ENCODE results near the gene MED12L.

Gene MED12L

GRCh38 chr3:151432616-151433372, 347.3 kb downstream of the MED12L start:
- no peak overlapping the region for H3K4me3 ChIP-seq (ENCODE audit: low read depth, low read length)
- TF ChIP-seq CTCF (conservative IDR thresholded peaks at IDR 0.05; ENCODE audit: low read depth, low read length) = no peak
- DNase-seq (ENCODE audit: low read depth) = no peak

- peak; percentile 94 for DNase-seq (ENCODE audit: low read depth)
- TF ChIP-seq CTCF (conservative IDR thresholded peaks at IDR 0.05; ENCODE audit: low read depth, low read length) = no peak
- H3K4me3 ChIP-seq (ENCODE audit: low read depth, low read length) = no peak overlapping the region
These were observed 348.9 kb downstream of the MED12L start for GRCh38 chr3:151434151-151434890.

- no peak for TF ChIP-seq CTCF (conservative IDR thresholded peaks at IDR 0.05; ENCODE audit: low read depth, low read length)
- H3K4me3 ChIP-seq (ENCODE audit: low read depth, low read length) = no peak overlapping the region
- no peak for DNase-seq (ENCODE audit: low read depth)
These were observed 351.4 kb downstream of the MED12L start for GRCh38 chr3:151436675-151437446.

- TF ChIP-seq CTCF (conservative IDR thresholded peaks at IDR 0.05; ENCODE audit: low read depth, low read length) = no peak
- no peak for DNase-seq (ENCODE audit: low read depth)
- no peak overlapping the region for H3K4me3 ChIP-seq (ENCODE audit: low read depth, low read length)
These were observed 352.4 kb downstream of the MED12L start for GRCh38 chr3:151437906-151438305.

- H3K4me3 ChIP-seq (ENCODE audit: low read depth, low read length) = no peak overlapping the region
- DNase-seq (ENCODE audit: low read depth) = peak; percentile 92
- peak; percentile 75 for TF ChIP-seq CTCF (conservative IDR thresholded peaks at IDR 0.05; ENCODE audit: low read depth, low read length)
These were observed 354.2 kb downstream of the MED12L start for GRCh38 chr3:151439652-151440125.

- no peak for TF ChIP-seq CTCF (conservative IDR thresholded peaks at IDR 0.05; ENCODE audit: low read depth, low read length)
- no peak overlapping the region for H3K4me3 ChIP-seq (ENCODE audit: low read depth, low read length)
- no peak for DNase-seq (ENCODE audit: low read depth)
These were observed 355.5 kb downstream of the MED12L start for GRCh38 chr3:151440940-151441339.

Measured in choroid plexus epithelial cell (primary cell).